Measurements from ENCODE around the gene MX1. TPM values are rescaled to one million over a fixed set of nuclear protein-coding genes. Genes with fewer than 3 reads are reported as not detected.
A peak's percentile ranks its signal among the peaks of the same experiment; 100 is the strongest.

MX1 gene
- total RNA-seq, 4 donors from 2014 or later = 27.3 to 82.2 (median 61.9) TPM

GRCh38 chr21:41458559-41458958 lies 32.5 kb downstream of the MX1 start:
- Histone ChIP-seq H3K27ac (no peak overlapping the region), H3K4me3 (no peak overlapping the region), H3K27me3 (no peaks in the 10 kb centered on the region), H3K36me3 (peaks cover 0 to 18% (median 3%) of the 10 kb centered on the region in 4 donors), H3K9me3 (no peaks in the 10 kb centered on the region), H3K4me1 (no peaks in the 10 kb centered on the region)
- TF ChIP-seq POLR2A (IDR thresholded peaks at IDR 0.05) (no peak), POLR2AphosphoS5 (IDR thresholded peaks at IDR 0.05) (no peak), EP300 (IDR thresholded peaks at IDR 0.05; ENCODE audit: low read depth) (no peak)
- TF ChIP-seq, protein P1, sequence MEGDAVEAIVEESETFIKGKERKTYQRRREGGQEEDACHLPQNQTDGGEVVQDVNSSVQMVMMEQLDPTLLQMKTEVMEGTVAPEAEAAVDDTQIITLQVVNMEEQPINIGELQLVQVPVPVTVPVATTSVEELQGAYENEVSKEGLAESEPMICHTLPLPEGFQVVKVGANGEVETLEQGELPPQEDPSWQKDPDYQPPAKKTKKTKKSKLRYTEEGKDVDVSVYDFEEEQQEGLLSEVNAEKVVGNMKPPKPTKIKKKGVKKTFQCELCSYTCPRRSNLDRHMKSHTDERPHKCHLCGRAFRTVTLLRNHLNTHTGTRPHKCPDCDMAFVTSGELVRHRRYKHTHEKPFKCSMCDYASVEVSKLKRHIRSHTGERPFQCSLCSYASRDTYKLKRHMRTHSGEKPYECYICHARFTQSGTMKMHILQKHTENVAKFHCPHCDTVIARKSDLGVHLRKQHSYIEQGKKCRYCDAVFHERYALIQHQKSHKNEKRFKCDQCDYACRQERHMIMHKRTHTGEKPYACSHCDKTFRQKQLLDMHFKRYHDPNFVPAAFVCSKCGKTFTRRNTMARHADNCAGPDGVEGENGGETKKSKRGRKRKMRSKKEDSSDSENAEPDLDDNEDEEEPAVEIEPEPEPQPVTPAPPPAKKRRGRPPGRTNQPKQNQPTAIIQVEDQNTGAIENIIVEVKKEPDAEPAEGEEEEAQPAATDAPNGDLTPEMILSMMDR (IDR thresholded peaks at IDR 0.05) = no peak
- no peak for DNase-seq
- 93% methylated on average over 22 of the region's 22 CpGs; no CpG with 5 or more reads in 1 of the 2 donors for WGBS, 2 donors (ENCODE audit: low coverage in 1 of 2)
- in situ Hi-C loops (cut with MboI; ENCODE audit: low pct_ligation_motif_present in 1 of 4, low pct_unique_long_range_greater_than_20kb in 1 of 4, low sequenced_read_pairs in 3 of 4) = loop anchor here in 3 of 4 donors (5.0 to 25.0 kb wide), 3 partner anchors 171 to 296 kb away; partner anchors contain the start of gene BACE2 (in 1 of the 3)
- intact Hi-C loops (cut with DNase I; ENCODE audit: low total_unique reads) = no loop called here

DNA sequence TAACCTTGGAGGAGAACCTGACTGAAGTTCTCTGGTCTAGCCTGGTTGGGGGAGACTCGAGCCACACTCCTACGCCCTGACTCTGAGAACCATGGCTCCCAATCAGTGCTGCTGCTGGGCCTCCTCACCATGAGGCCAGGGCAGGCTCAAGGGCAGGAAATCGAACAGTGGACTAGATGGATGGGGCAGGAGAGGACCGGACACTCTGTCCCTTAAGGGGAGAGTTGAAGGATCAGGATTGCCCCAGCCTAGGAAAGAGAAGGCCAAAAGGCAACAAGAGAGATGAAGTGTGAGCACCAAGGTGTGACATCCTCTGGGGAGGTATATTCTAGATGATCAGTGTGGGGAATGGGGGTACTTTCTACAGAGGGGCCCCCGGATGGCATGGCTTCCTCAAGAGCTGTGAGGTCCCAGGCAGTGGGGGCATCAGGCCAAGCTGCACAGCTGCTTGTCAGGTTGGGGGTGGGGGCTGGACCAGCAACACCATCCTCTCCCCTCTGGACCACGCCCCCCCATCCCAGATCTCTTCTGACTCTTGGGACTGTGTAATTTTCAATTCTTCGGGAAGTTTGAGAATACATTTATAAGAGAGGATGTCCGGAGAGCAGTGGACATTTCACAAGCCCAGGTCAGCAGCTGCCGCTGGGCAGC lies 34.0 kb downstream of the MX1 start:
- H3K4me3 ChIP-seq = no peak overlapping the region
- no peaks in the 10 kb centered on the region for H3K9me3 ChIP-seq
- no peak overlapping the region for H3K27ac ChIP-seq
- TF ChIP-seq POLR2A (IDR thresholded peaks at IDR 0.05) (no peak), EP300 (IDR thresholded peaks at IDR 0.05; ENCODE audit: low read depth) (no peak), POLR2AphosphoS5 (IDR thresholded peaks at IDR 0.05) (no peak)
- TF ChIP-seq, protein P1 (IDR thresholded peaks at IDR 0.05) = no peak
- no peaks in the 10 kb centered on the region for H3K4me1 ChIP-seq
- DNase-seq = no peak
- intact Hi-C loops (cut with DNase I; ENCODE audit: low total_unique reads) = no loop called here
- no peaks in the 10 kb centered on the region for H3K27me3 ChIP-seq
- 75 to 85% methylated on average over 1 to 9 of the region's 9 CpGs for WGBS, 2 donors (ENCODE audit: low coverage in 1 of 2)
- in situ Hi-C loops (cut with MboI; ENCODE audit: low pct_ligation_motif_present in 1 of 4, low pct_unique_long_range_greater_than_20kb in 1 of 4, low sequenced_read_pairs in 3 of 4) = loop anchor here (5.0 to 25.0 kb wide), 4 partner anchors 173 to 298 kb away; partner anchors contain the start of gene BACE2 (in 1 of the 4)
- peaks cover 0 to 13% (median 3%) of the 10 kb centered on the region in 4 donors for H3K36me3 ChIP-seq

GRCh38 chr21:41460578-41461527 lies 34.8 kb downstream of the MX1 start:
- no peak overlapping the region for H3K27ac ChIP-seq
- intact Hi-C loops (cut with DNase I; ENCODE audit: low total_unique reads) = no loop called here

More at GRCh38 chr21:41460578-41461527, 34.8 kb downstream of the MX1 start:
- peak; percentile 79 for DNase-seq
- in situ Hi-C loops (cut with MboI; ENCODE audit: low pct_ligation_motif_present in 1 of 4, low pct_unique_long_range_greater_than_20kb in 1 of 4, low sequenced_read_pairs in 3 of 4) = loop anchor here in 3 of 4 donors (10.0 to 25.0 kb wide), 3 partner anchors 174 to 299 kb away; partner anchors contain the start of gene BACE2 (in 1 of the 3)
- Histone ChIP-seq H3K36me3 (peaks cover 0 to 11% (median 0%) of the 10 kb centered on the region in 4 donors), H3K27me3 (no peaks in the 10 kb centered on the region), H3K4me3 (no peak overlapping the region), H3K4me1 (no peaks in the 10 kb centered on the region), H3K9me3 (no peaks in the 10 kb centered on the region)
- WGBS, 2 donors (ENCODE audit: low coverage in 1 of 2) = 0 to 32% methylated on average over 1 to 17 of the region's 17 CpGs
- TF ChIP-seq POLR2AphosphoS5 (IDR thresholded peaks at IDR 0.05) (peak in 1 of 3 donors; percentile 49), POLR2A (IDR thresholded peaks at IDR 0.05) (no peak)
- TF ChIP-seq, protein P1 (IDR thresholded peaks at IDR 0.05) = peak; percentile 74 to 91 (median 77)
